Measurements from ENCODE around the gene RRAS2.

- TF ChIP-seq, protein P1, sequence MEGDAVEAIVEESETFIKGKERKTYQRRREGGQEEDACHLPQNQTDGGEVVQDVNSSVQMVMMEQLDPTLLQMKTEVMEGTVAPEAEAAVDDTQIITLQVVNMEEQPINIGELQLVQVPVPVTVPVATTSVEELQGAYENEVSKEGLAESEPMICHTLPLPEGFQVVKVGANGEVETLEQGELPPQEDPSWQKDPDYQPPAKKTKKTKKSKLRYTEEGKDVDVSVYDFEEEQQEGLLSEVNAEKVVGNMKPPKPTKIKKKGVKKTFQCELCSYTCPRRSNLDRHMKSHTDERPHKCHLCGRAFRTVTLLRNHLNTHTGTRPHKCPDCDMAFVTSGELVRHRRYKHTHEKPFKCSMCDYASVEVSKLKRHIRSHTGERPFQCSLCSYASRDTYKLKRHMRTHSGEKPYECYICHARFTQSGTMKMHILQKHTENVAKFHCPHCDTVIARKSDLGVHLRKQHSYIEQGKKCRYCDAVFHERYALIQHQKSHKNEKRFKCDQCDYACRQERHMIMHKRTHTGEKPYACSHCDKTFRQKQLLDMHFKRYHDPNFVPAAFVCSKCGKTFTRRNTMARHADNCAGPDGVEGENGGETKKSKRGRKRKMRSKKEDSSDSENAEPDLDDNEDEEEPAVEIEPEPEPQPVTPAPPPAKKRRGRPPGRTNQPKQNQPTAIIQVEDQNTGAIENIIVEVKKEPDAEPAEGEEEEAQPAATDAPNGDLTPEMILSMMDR (tag by site-specific recombination; IDR thresholded peaks at IDR 0.05), result no peak
- TF ChIP-seq, protein P2, sequence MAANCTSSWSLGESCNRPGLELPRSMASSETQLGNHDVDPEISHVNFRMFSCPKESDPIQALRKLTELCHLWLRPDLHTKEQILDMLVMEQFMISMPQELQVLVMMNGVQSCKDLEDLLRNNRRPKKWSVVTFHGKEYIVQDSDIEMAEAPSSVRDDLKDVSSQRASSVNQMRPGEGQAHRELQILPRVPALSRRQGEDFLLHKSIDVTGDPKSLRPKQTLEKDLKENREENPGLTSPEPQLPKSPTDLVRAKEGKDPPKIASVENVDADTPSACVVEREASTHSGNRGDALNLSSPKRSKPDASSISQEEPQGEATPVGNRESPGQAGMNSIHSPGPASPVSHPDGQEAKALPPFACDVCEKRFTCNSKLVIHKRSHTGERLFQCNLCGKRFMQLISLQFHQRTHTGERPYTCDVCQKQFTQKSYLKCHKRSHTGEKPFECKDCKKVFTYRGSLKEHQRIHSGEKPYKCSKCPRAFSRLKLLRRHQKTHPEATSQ (tag by site-specific recombination; IDR thresholded peaks at IDR 0.05), result no peak
- TF ChIP-seq ZNF660 (tag by site-specific recombination; IDR thresholded peaks at IDR 0.05), result no peak
- TF ChIP-seq ZNF214 (tag by site-specific recombination; IDR thresholded peaks at IDR 0.05; ENCODE audit: borderline replicate concordance), result no peak
Measured at GRCh38 chr11:14228356-14228755, 130.6 kb downstream of the RRAS2 start.
